Activated T-helper 17 cell treated with anti-CD3 and anti-CD28 coated beads, Interleukin-2, amount 50 U/mL, for 72 hours (primary cell): ENCODE measurements around the gene TMEM40. TPM values are rescaled to one million over a fixed set of nuclear protein-coding genes. Genes with fewer than 3 reads are reported as not detected.
"Not testable (repeated sequence)": the region's sequence is repeated elsewhere in the genome, so short reads cannot be mapped to it uniquely, and the experiment has no call there.

ENCODE experiments used
- ATAC-seq: fragments of 150-1000 bp; cut with Tn5 transposase; replicated peaks from 2 replicates; pipeline ENCODE4 v1.10.0; 2021; ENCODE audit warnings: mild to moderate bottlenecking, moderate library complexity
- H3K27ac Mint-ChIP-seq: one replicate; pipeline ENCODE4 v1.8.0; 2022; ENCODE audit warnings: mixed read lengths
- H3K27me3 Mint-ChIP-seq: one replicate; pipeline ENCODE4 v1.8.0; 2022; ENCODE audit warnings: mixed read lengths
- H3K36me3 Mint-ChIP-seq: one replicate; pipeline ENCODE4 v1.8.0; 2022; ENCODE audit warnings: low read depth, mild to moderate bottlenecking, mixed read lengths
- H3K4me1 Mint-ChIP-seq: one replicate; pipeline ENCODE4 v1.8.0; 2022; ENCODE audit warnings: mixed read lengths
- H3K4me3 Mint-ChIP-seq: one replicate; pipeline ENCODE4 v1.8.0; 2022; ENCODE audit warnings: mild to moderate bottlenecking, mixed read lengths
- H3K9me3 Mint-ChIP-seq: one replicate; pipeline ENCODE4 v1.8.0; 2022; ENCODE audit warnings: mixed read lengths
- total RNA-seq, 2 donors: library from RNA; stranded (reverse); gene quantifications; one replicate each; pipeline ENCODE4 v1.2.3, GENCODE V29; 2022

TMEM40 gene
- total RNA-seq, 2 donors from 2014 or later: not detected

DNA sequence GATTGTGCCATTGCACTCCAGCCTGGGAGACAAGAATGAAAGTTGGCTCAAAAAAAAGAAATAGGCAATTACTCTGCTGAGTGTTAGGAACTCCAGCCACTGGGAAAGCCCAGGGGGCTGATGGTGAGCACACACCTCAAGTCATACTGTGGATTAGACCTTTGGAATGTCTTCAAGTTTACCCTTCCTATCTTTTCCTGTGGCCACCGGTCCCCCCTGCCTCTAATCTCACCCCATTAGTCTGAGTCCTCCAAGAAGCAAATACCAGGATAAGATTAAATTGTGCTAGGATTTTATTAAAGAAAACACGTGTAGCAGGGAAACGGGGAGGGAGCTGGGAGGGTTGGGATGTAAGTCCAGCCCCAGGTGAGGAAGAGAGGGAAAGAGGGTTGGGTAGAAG, 31.6 kb downstream of the TMEM40 start:
- Mint-ChIP-seq H3K4me3 (no peak overlapping the region), H3K4me1 (peaks cover 5% of the 10 kb centered on the region), H3K27ac (no peak overlapping the region), H3K27me3 (peaks cover 8% of the 10 kb centered on the region), H3K36me3 (no peaks in the 10 kb centered on the region), H3K9me3 (no peaks in the 10 kb centered on the region)
- ATAC-seq: no peak

GRCh38 chr3:12725436-12725835, 33.6 kb downstream of the TMEM40 start:
- H3K36me3 Mint-ChIP-seq: no peaks in the 10 kb centered on the region
- no peak overlapping the region for H3K27ac Mint-ChIP-seq
- no peak for ATAC-seq
- peaks cover 8% of the 10 kb centered on the region for H3K27me3 Mint-ChIP-seq
- H3K4me3 Mint-ChIP-seq: no peak overlapping the region
- peaks cover 5% of the 10 kb centered on the region for H3K4me1 Mint-ChIP-seq
- H3K9me3 Mint-ChIP-seq: no peaks in the 10 kb centered on the region

GRCh38 chr3:12724794-12725193, 34.3 kb downstream of the TMEM40 start:
- H3K4me3 Mint-ChIP-seq: no peak overlapping the region
- H3K36me3 Mint-ChIP-seq: no peaks in the 10 kb centered on the region
- H3K27ac Mint-ChIP-seq: no peak overlapping the region
- no peaks in the 10 kb centered on the region for H3K9me3 Mint-ChIP-seq
- peaks cover 8% of the 10 kb centered on the region for H3K4me1 Mint-ChIP-seq
- peaks cover 8% of the 10 kb centered on the region for H3K27me3 Mint-ChIP-seq
- no peak for ATAC-seq

DNA sequence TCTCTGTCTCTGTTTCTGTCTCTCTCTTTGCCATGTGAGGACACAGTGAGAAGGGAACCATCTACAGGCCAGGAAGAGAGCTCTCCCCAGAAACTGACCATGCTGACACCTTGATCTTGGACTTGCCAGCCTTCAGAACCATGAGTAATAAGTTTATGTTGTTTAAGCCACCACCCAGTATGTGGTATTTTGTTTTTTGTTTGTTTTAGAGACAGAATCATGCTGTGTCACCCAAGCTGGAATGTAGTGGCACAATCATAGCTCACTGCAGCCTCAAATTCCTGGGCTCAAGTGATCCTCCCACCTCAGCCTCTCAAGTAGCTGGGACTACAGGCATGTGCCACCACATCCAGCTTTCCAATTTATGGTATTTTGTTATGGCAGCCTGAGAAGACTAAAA, 35.7 kb downstream of the TMEM40 start:
- not testable (repeated sequence) for ATAC-seq, H3K4me3 Mint-ChIP-seq, H3K9me3 Mint-ChIP-seq, H3K4me1 Mint-ChIP-seq, H3K27me3 Mint-ChIP-seq, H3K27ac Mint-ChIP-seq, H3K36me3 Mint-ChIP-seq

DNA sequence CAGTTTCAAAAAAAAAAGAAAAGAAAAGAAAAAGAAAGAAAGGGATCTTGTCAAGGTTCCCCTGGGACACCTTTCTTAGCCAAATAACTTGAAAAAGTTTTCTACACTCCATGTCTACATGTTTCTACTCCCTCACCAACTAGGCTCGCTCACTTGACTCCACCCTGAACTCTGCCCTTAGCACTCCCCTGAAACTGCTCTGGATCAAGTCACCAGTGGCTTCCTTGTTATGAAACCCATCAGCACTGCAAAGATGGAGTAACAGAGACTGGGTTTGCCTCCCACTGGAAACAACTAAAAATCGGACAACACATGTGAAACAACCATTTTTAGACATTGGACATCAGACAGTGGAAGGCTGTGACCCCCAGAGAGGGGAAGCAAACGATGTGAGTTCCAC, 36.8 kb downstream of the TMEM40 start:
- H3K4me3 Mint-ChIP-seq: no peak overlapping the region
- H3K36me3 Mint-ChIP-seq: no peaks in the 10 kb centered on the region
- no peak for ATAC-seq
- peaks cover 9% of the 10 kb centered on the region for H3K4me1 Mint-ChIP-seq
- no peaks in the 10 kb centered on the region for H3K9me3 Mint-ChIP-seq
- peaks cover 4% of the 10 kb centered on the region for H3K27me3 Mint-ChIP-seq
- no peak overlapping the region for H3K27ac Mint-ChIP-seq

DNA sequence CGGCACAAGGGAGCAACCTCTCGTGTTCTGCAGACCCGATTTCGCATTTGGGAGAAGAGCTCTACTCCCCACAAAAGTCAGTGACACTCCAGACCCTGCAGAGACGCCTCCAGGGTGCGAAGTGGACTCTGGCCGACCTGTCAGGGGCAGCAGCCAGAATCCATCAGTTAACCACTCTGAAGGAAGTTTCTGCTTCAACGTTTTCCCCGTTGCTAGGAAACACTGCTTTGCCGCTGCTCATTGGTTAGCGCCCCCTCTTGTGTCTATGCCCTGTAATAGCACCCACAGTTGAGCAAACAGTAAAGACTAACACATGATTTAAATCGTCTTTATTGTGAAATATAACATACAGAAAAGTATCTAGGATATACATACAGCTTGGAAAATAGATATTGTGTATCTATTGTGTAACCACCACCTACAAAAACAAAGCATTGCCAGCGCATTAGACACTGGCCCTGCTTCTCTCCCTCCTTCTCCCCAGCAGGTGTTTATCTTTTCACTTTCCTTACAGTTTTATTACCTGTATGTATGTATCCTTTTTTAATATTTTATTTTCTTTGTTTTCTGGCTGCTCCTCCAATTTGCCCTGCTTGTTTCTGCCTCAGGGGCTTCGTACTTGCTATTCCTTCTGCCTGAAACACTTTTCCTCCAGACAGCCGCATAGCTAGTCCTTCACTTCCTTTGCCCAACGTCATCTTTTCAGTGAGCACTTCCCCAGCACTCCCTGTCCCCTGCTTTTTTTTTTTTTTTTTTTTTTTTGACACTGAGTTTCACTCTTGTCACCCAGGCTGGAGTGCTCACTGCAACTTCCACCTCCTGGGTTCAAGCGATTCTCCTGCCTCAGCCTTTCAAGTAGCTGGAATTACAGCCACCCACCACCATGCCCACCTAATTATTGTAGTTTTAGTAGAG, 38.8 kb downstream of the TMEM40 start:
- ATAC-seq: peak; percentile 69
- peaks cover 9% of the 10 kb centered on the region for H3K4me1 Mint-ChIP-seq
- no peaks in the 10 kb centered on the region for H3K36me3 Mint-ChIP-seq
- peak overlapping the region; percentile 47 for H3K4me3 Mint-ChIP-seq
- H3K9me3 Mint-ChIP-seq: no peaks in the 10 kb centered on the region
- peak overlapping the region; percentile 75 for H3K27ac Mint-ChIP-seq
- peaks cover 4% of the 10 kb centered on the region for H3K27me3 Mint-ChIP-seq

DNA sequence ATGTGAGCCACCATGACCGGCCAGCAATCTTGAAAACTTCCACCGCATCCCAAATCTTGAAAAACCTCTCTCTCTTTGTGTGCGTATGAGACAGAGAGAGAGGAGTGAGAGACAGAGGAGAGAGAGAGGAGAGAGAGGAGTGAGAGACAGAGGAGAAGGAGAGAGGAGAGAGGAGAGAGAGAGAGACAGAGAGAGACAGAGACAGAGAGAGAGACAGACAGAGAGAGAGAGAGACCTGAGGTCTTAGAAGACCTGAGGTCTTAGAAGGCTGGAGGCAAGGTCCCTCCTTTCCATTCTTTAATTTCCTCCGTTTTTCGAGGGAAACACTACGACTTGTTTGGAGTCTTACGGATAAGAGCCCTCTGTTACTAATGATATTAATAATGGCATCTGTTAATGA, 39.5 kb downstream of the TMEM40 start:
- no peak for ATAC-seq
- Mint-ChIP-seq H3K27ac (peak overlapping the region; percentile 75), H3K4me1 (peaks cover 7% of the 10 kb centered on the region), H3K27me3 (peaks cover 2% of the 10 kb centered on the region), H3K4me3 (peak overlapping the region; percentile 47), H3K36me3 (no peaks in the 10 kb centered on the region), H3K9me3 (no peaks in the 10 kb centered on the region)

- no peaks in the 10 kb centered on the region for H3K9me3 Mint-ChIP-seq
- no peak overlapping the region for H3K4me3 Mint-ChIP-seq
- H3K27ac Mint-ChIP-seq: no peak overlapping the region
- H3K27me3 Mint-ChIP-seq: no peaks in the 10 kb centered on the region
- peaks cover 5% of the 10 kb centered on the region for H3K4me1 Mint-ChIP-seq
- H3K36me3 Mint-ChIP-seq: no peaks in the 10 kb centered on the region
- ATAC-seq: no peak
Observed at GRCh38 chr3:12716605-12717151, 42.4 kb downstream of the TMEM40 start.

DNA sequence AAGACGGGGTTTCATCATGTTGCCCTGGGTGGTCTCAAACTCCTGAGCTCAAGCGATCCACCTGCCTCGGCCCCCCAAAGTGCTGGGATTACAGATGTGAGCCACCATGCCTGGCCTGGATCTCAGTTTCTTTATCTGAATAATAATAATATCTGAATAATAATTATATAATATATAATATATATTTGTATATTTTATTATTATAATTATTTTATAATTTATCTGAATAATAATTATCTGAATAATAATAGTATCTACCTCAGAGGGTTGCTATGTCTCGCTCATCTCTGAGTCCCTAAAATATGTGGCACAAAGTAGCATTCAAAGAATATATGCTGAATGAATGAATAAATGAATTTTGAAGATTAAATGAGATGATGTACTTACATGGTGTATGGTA, 44.8 kb downstream of the TMEM40 start:
- H3K4me3 Mint-ChIP-seq: no peak overlapping the region
- no peaks in the 10 kb centered on the region for H3K4me1 Mint-ChIP-seq
- H3K9me3 Mint-ChIP-seq: no peaks in the 10 kb centered on the region
- H3K36me3 Mint-ChIP-seq: no peaks in the 10 kb centered on the region
- H3K27ac Mint-ChIP-seq: no peak overlapping the region
- no peak for ATAC-seq
- H3K27me3 Mint-ChIP-seq: no peaks in the 10 kb centered on the region

- Mint-ChIP-seq H3K4me1 (no peaks in the 10 kb centered on the region), H3K27me3 (peaks cover 6% of the 10 kb centered on the region), H3K36me3 (no peaks in the 10 kb centered on the region), H3K27ac (no peak overlapping the region), H3K4me3 (no peak overlapping the region), H3K9me3 (no peaks in the 10 kb centered on the region)
- ATAC-seq: no peak
Observed at GRCh38 chr3:12710062-12710461, 49.0 kb downstream of the TMEM40 start.

GRCh38 chr3:12709334-12709733, 49.7 kb downstream of the TMEM40 start:
- H3K4me1 Mint-ChIP-seq: no peaks in the 10 kb centered on the region
- no peak for ATAC-seq
- no peak overlapping the region for H3K27ac Mint-ChIP-seq
- H3K36me3 Mint-ChIP-seq: no peaks in the 10 kb centered on the region
- no peaks in the 10 kb centered on the region for H3K9me3 Mint-ChIP-seq
- no peak overlapping the region for H3K4me3 Mint-ChIP-seq
- H3K27me3 Mint-ChIP-seq: peaks cover 6% of the 10 kb centered on the region

GRCh38 chr3:12708584-12709192, 50.4 kb downstream of the TMEM40 start:
- ATAC-seq: no peak
- Mint-ChIP-seq H3K27ac (no peak overlapping the region), H3K4me1 (no peaks in the 10 kb centered on the region), H3K27me3 (peaks cover 6% of the 10 kb centered on the region), H3K9me3 (no peaks in the 10 kb centered on the region), H3K36me3 (no peaks in the 10 kb centered on the region), H3K4me3 (no peak overlapping the region)

DNA sequence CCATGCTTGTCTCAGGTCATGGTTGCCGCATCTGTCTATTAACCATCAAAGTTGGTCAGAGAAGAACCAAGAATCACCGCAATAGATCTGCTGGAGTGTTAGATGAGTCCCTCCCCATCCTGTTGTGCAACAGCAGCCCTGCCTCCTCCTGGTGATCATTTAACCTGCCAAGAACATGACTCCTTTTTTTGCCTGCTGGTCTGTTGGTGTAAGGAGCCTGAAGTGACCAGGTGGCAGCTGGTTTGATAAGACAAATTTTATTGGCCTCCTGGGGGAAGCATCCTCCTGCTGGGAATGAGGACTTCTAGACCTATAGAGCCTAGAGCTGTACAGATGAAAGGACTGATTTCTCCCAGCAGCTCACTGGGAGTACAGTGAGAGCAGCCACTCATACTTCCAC, 51.6 kb downstream of the TMEM40 start:
- Mint-ChIP-seq H3K27me3 (peaks cover 6% of the 10 kb centered on the region), H3K4me1 (no peaks in the 10 kb centered on the region), H3K36me3 (no peaks in the 10 kb centered on the region), H3K27ac (no peak overlapping the region), H3K4me3 (no peak overlapping the region), H3K9me3 (no peaks in the 10 kb centered on the region)
- ATAC-seq: no peak

DNA sequence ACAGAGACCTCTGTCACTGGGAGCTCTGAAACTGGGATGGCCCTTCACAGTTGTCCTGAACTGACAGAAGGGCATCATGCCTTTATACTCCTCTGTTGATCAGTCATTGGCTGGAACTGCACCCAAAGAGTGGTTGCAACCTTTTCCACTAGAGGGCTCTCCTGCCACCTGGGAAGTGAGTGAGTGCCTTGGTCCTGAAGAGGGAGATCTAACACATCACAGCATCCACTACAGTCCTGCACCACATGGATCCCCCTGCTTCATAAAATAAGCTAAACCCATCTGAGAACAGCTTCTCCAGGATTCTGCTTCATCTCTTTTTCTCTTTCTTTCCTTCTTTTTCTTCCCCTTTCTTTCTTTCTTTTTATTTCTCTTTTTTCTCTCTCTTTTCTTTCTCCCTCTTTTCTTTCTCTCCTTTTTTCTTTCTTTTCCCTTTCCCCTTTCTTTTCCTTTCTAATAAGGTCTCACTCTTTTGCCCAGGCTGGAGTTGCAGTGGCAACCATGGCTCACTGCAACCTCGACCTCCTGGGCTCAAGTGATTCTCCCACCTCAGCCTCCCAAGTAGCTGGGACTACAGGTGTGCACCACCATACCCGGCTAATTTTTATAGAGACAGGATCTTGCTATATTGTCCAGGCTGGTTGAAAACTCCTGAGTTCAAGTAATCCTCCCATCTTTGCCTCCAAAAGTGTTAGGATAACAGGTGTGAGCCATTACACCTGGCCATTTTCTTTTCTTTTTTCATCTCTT, 52.4 kb downstream of the TMEM40 start:
- Mint-ChIP-seq H3K36me3 (no peaks in the 10 kb centered on the region), H3K4me1 (no peaks in the 10 kb centered on the region), H3K27ac (no peak overlapping the region), H3K9me3 (no peaks in the 10 kb centered on the region), H3K4me3 (no peak overlapping the region), H3K27me3 (peaks cover 6% of the 10 kb centered on the region)
- ATAC-seq: peak; percentile 99
